SK-N-SH (cell line): Measurements from ENCODE around the gene STX2. TPM values are rescaled to one million over a fixed set of nuclear protein-coding genes. Genes with fewer than 3 reads are reported as not detected.

ENCODE experiments used
- CTCF ChIA-PET: fragments of 300-600, 350-600 bp; formaldehyde crosslinking; extraction: SDS; loops from one replicate; lab custom pipeline; 2021; lab: Yijun Ruan, JAX
- POLR2A ChIA-PET: fragments of 350-600 bp; sonication (Branson Sonifier 250); formaldehyde crosslinking; extraction: SDS; loops from one replicate; lab custom pipeline; 2020; ENCODE audit warnings: antibody characterized with exemption, inconsistent platforms; lab: Yijun Ruan, JAX
- DNase-seq: peaks from one replicate; pipeline ENCODE4 v3.0.0; 2012
- H2AFZ ChIP-seq: fragments of 200-600 bp; sonication (generic); 2 replicates; pipeline ENCODE4 v1.8.1; 2016; ENCODE audit warnings: antibody characterized with exemption, mild to moderate bottlenecking, low read depth
- H3F3A ChIP-seq: fragments of 200-600 bp; sonication (generic); replicated peaks from 2 replicates; pipeline ENCODE3; 2016; ENCODE audit warnings: antibody characterized with exemption, mild to moderate bottlenecking; ENCODE audit not compliant: insufficient read depth
- H3K27ac ChIP-seq, 2 experiments: fragments of 200-500 bp in 1 of 2; fragments of 200-600 bp in 1 of 2; sonication (Bioruptor generic) in 1 of 2; sonication (generic), shearing (Covaris generic) in 1 of 2; 2 replicates each; pipeline versions ENCODE4 v1.5.1 to v1.6.1; 2014 to 2016; ENCODE audit warnings: low read depth in 2 of 2, inconsistent platforms in 1 of 2, low read length in 1 of 2, mild to moderate bottlenecking in 1 of 2, mixed read lengths in 1 of 2
- H3K27me3 ChIP-seq: fragments of 200-600 bp; sonication (generic), shearing (Covaris generic); 2 replicates; pipeline ENCODE4 v1.6.1; 2016; ENCODE audit warnings: mixed run types; ENCODE audit not compliant: insufficient read depth
- H3K36me3 ChIP-seq, 2 experiments: fragments of 200-500 bp in 1 of 2; fragments of 200-600 bp in 1 of 2; sonication (Bioruptor generic) in 1 of 2; sonication (generic) in 1 of 2; replicated peaks in 1 of 2; 2 replicates each; pipeline versions ENCODE3 to v1.5.1; 2014 to 2016; ENCODE audit warnings: low read length in 1 of 2, mild to moderate bottlenecking in 1 of 2; ENCODE audit not compliant: insufficient read depth in 2 of 2, control insufficient read depth in 1 of 2
- H3K4me1 ChIP-seq, 2 experiments: fragments of 200-500 bp in 1 of 2; fragments of 200-600 bp in 1 of 2; sonication (Bioruptor generic) in 1 of 2; sonication (generic), shearing (Covaris generic) in 1 of 2; 2 replicates each; pipeline versions ENCODE4 v1.5.1 to v1.6.1; 2014 to 2016; ENCODE audit warnings: low read depth in 1 of 2, low read length in 1 of 2, mixed run types in 1 of 2; ENCODE audit not compliant: insufficient read depth in 2 of 2, control insufficient read depth in 1 of 2
- H3K4me2 ChIP-seq: fragments of 200-600 bp; sonication (generic), shearing (Covaris generic); 2 replicates; pipeline ENCODE4 v1.6.1; 2017; ENCODE audit warnings: mixed run types
- H3K4me3 ChIP-seq, 2 experiments: fragments of 200-500 bp in 1 of 2; fragments of 200-600 bp in 1 of 2; sonication (Bioruptor generic) in 1 of 2; sonication (generic), shearing (Covaris generic) in 1 of 2; 2 replicates each; pipeline versions ENCODE4 v1.5.1 to v1.8.1; 2014 to 2016; ENCODE audit warnings: low read depth in 2 of 2, inconsistent platforms in 1 of 2, low read length in 1 of 2, mild to moderate bottlenecking in 1 of 2, mixed read lengths in 1 of 2, moderate library complexity in 1 of 2
- H3K79me2 ChIP-seq: fragments of 200-600 bp; sonication (generic); 2 replicates; pipeline ENCODE4 v1.8.1; 2017; ENCODE audit warnings: mild to moderate bottlenecking; ENCODE audit not compliant: insufficient read depth
- H3K9ac ChIP-seq: fragments of 200-600 bp; sonication (generic); 2 replicates; pipeline ENCODE4 v1.6.1; 2017; ENCODE audit warnings: mixed run types
- H3K9me2 ChIP-seq: fragments of 200-600 bp; sonication (generic); 2 replicates; pipeline ENCODE4 v1.6.1; 2017; ENCODE audit warnings: mixed run types
- H3K9me3 ChIP-seq: fragments of 200-600 bp; sonication (generic); 2 replicates; pipeline ENCODE4 v1.6.1; 2017; ENCODE audit warnings: mixed run types, mild to moderate bottlenecking, moderate library complexity
- H4K20me1 ChIP-seq: fragments of 200-600 bp; sonication (generic); 2 replicates; pipeline ENCODE4 v1.6.1; 2017; ENCODE audit warnings: mild to moderate bottlenecking, mixed run types; ENCODE audit not compliant: insufficient read depth
- ELF1 ChIP-seq: IDR thresholded peaks from 2 replicates; pipeline ENCODE4 v1.4.0; 2012
- EP300 ChIP-seq, 2 experiments: IDR thresholded peaks; 2 replicates each; pipeline versions ENCODE4 v1.4.0 to v1.6.1; 2012; ENCODE audit warnings: borderline replicate concordance in 1 of 2, low read depth in 1 of 2, low read length in 1 of 2
- IRF3 ChIP-seq: fragments of 150-350 bp; IDR thresholded peaks from 2 replicates; pipeline ENCODE4 v1.6.1; 2016; ENCODE audit warnings: mild to moderate bottlenecking, low read depth, low read length
- PBX3 ChIP-seq: IDR thresholded peaks from 2 replicates; pipeline ENCODE4; 2012
- POLR2AphosphoS5 ChIP-seq: IDR thresholded peaks from 2 replicates; pipeline ENCODE4 v1.6.1; 2012; ENCODE audit warnings: low read depth, low read length
- RCOR1 ChIP-seq: fragments of 150-350 bp; IDR thresholded peaks from 2 replicates; pipeline ENCODE4 v1.6.1; 2017; ENCODE audit warnings: antibody characterized with exemption, low read length
- SMC3 ChIP-seq: IDR thresholded peaks from 2 replicates; pipeline ENCODE4 v1.6.1; 2012; ENCODE audit warnings: low read depth, low read length, improper control_type of control experiment
- TAF1 ChIP-seq: IDR thresholded peaks from 2 replicates; pipeline ENCODE4 v1.6.1; 2012; ENCODE audit warnings: low read depth, mild to moderate bottlenecking, low read length, moderate library complexity, borderline replicate concordance
- YY1 ChIP-seq: IDR thresholded peaks from 2 replicates; pipeline ENCODE4 v1.4.0; 2012; ENCODE audit warnings: low read depth, mild to moderate bottlenecking
- WGBS: methylation state at CpG from one replicate; pipeline ENCODE4 v1.1.6; 2017; ENCODE audit warnings: low lambda C conversion rate; 5-methylcytosine and 5-hydroxymethylcytosine counted together
- polyA plus RNA-seq, 3 experiments: library from polyadenylated mRNA; depleted of rRNA; stranded (reverse); fragments of >200 nt; gene quantifications; 2 replicates each; pipeline ENCODE4 v1.2.3, GENCODE V29; 2012
- TF ChIP-seq, protein P1 (sequence below): IDR thresholded peaks from 2 replicates; pipeline ENCODE4 v1.4.0; 2012; ENCODE audit warnings: low read depth
- TF ChIP-seq, protein P2 (sequence below): fragments of 200-600 bp; sonication (generic); IDR thresholded peaks from 2 replicates; pipeline ENCODE4 v1.6.1; 2017; ENCODE audit warnings: antibody characterized with exemption, mild to moderate bottlenecking, moderate library complexity

Gene STX2
- polyA plus RNA-seq, 1 of the 3 experiments (the other 2 are of a cell fraction): 25.1 TPM

DNA sequence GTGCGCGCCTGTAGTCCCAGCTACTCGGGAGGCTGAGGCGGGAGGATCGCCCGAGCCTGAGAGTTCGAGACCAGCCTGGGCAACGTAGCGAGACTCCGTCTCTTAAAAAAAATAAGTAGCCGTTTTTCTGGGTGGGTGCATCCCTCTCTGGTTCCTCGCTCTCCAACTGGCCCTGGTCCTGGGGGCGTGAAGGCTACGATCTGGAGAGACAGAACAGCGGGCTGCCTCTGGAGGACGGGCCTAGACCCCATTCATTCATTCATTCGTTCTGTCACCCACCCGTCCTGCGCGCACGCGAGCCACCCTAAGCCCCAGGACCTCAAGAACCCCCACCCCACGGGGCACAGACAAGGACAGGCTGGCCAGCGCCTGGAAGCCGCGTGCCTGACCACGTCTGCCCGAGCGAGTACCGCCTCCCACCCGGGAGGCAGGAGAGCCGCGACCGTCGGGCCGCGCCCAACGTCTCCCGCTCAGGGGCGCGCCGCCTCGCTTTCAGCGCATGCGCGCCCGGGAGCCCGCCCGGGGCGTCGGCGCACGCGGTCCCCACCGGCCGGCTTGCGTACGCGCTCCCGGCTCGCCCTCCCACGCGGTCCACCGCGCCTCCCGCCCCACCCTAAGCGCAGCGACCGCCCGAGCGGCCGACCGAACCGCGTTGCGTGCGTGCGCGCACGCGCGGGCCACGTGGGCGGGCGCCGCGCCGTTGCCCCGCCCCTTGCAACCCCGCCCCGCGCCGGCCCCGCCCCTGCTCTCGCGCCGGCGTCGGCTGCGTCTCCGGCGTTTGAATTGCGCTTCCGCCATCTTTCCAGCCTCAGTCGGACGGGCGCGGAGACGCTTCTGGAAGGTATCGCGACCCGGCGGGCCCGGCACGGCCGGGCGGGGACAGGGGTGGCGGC is 32.5 kb upstream of the STX2 start, which contains the start of gene RAN (continued):
- TF ChIP-seq EP300 (IDR thresholded peaks at IDR 0.05; ENCODE audit: borderline replicate concordance in 1 of 2, low read depth in 1 of 2, low read length in 1 of 2) (no peak), SMC3 (no peak), ELF1 (peak; percentile 40; the same call in 1 of the 2 replicates), RCOR1 (no peak), PBX3 (no peak), TAF1 (peak; percentile 80), POLR2AphosphoS5 (peak; percentile 74), YY1 (peak; percentile 73)
- TF ChIP-seq, protein P1, sequence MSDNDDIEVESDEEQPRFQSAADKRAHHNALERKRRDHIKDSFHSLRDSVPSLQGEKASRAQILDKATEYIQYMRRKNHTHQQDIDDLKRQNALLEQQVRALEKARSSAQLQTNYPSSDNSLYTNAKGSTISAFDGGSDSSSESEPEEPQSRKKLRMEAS: peak; percentile 88
- TF ChIP-seq, all 33 proteins: peak for 10

DNA sequence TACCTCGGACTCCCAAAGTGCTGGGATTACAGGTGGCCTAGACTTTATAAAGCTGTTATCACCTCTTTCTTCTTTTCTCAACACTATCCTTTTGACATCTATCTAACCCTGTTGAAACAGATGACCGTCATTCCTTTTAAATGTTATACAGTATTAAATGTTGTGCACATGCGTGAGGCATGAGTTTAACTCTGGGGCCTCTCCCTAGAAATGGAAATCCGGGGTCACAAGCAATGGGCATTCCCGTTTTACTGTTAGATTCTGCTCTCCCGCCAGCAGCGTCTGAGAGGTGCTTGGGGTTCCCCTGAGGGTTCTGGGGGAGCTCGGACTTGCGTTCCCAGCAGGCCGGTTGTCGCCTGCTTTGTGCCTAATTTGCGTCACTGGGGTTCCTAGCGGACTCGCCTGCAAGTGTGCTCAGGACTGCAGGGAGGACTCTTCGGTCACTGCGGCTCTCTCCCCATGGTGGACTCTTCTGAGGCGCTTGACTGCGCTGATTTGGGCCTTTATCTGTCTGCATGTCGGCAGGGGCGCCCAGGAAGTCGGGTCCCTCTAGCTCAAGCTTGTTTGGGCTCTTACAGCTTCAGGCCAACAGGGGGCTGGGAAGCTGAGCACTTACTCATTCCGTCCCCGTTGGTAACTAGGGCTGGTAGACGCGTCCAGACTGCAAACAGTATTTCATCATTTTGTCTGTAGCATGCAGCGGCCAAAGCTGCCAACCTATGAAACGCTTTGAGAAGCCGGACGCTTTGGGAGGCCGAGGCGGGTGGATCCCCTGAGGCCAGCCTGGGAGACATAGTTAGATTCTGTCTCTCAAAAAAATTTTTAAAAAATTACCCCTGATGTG is 31.6 kb upstream of the STX2 start:
- DNase-seq: peak; percentile 57
- no peaks in the 10 kb centered on the region for H3K9me3 ChIP-seq
- peaks cover 9 to 11% of the 10 kb centered on the region in 2 experiments; a peak in 3 of 4 replicates for H3K4me1 ChIP-seq
- H3K9me2 ChIP-seq: no peaks in the 10 kb centered on the region
- 81% methylated on average over 11 of the region's 31 CpGs for WGBS
- H4K20me1 ChIP-seq: peaks cover 25% of the 10 kb centered on the region
- peaks cover 29 to 30% of the 10 kb centered on the region in 2 experiments for H3K36me3 ChIP-seq
- H3K9ac ChIP-seq: no peak overlapping the region
- H3K4me2 ChIP-seq: peak overlapping the region; percentile 80
- CTCF ChIA-PET: interaction anchor here (0.6 to 1.0 kb wide), 2 partner anchors 9 to 31 kb away, joined by 3 to 4 read pairs; no protein-coding TSS in a partner anchor
- no peak for TF ChIP-seq IRF3
- TF ChIP-seq, protein P2, sequence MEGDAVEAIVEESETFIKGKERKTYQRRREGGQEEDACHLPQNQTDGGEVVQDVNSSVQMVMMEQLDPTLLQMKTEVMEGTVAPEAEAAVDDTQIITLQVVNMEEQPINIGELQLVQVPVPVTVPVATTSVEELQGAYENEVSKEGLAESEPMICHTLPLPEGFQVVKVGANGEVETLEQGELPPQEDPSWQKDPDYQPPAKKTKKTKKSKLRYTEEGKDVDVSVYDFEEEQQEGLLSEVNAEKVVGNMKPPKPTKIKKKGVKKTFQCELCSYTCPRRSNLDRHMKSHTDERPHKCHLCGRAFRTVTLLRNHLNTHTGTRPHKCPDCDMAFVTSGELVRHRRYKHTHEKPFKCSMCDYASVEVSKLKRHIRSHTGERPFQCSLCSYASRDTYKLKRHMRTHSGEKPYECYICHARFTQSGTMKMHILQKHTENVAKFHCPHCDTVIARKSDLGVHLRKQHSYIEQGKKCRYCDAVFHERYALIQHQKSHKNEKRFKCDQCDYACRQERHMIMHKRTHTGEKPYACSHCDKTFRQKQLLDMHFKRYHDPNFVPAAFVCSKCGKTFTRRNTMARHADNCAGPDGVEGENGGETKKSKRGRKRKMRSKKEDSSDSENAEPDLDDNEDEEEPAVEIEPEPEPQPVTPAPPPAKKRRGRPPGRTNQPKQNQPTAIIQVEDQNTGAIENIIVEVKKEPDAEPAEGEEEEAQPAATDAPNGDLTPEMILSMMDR: peak; percentile 28; the same call in 1 of the 2 replicates
- peaks cover 37% of the 10 kb centered on the region for H3K79me2 ChIP-seq
- peak overlapping the region; percentile 85 for H2AFZ ChIP-seq
- POLR2A ChIA-PET: no interaction called here
- H3K27ac ChIP-seq: no peak overlapping the region; a peak in 1 of 4 replicates
- H3K27me3 ChIP-seq: no peaks in the 10 kb centered on the region
- H3K4me3 ChIP-seq: no peak overlapping the region; a peak in 1 of 4 replicates
- peaks cover 29% of the 10 kb centered on the region for H3F3A ChIP-seq
